DMS114 treated with DMSO at 0.1 percent for 48 hours (cell line): ENCODE data around the gene ZNF74.

Experiments used
- DNase-seq: peaks from one replicate; lab custom pipeline; 2025; ENCODE audit not compliant: unreplicated experiment; lab: John Stamatoyannopoulos, UW

ZNF74 gene

GRCh38 chr22:20418211-20418788 is 24.3 kb downstream of the ZNF74 start:
- peak; percentile 72 for DNase-seq

- DNase-seq: no peak
Measured at GRCh38 chr22:20419664-20419951, 25.7 kb downstream of the ZNF74 start.

- DNase-seq: no peak
Measured at GRCh38 chr22:20420157-20420842, 26.3 kb downstream of the ZNF74 start.

GRCh38 chr22:20421507-20421874 is 27.5 kb downstream of the ZNF74 start:
- DNase-seq: no peak

- no peak for DNase-seq
Measured at GRCh38 chr22:20422271-20423007, 28.5 kb downstream of the ZNF74 start.

- DNase-seq: no peak
Measured at GRCh38 chr22:20423008-20423905, 29.3 kb downstream of the ZNF74 start.

GRCh38 chr22:20423906-20424551 is 30.1 kb downstream of the ZNF74 start:
- no peak for DNase-seq

- DNase-seq: no peak
Measured at GRCh38 chr22:20424568-20424931, 30.6 kb downstream of the ZNF74 start.

GRCh38 chr22:20424932-20425565 is 31.1 kb downstream of the ZNF74 start:
- no peak for DNase-seq

GRCh38 chr22:20425566-20426258 is 31.8 kb downstream of the ZNF74 start:
- DNase-seq: no peak

- DNase-seq: no peak
Measured at GRCh38 chr22:20426259-20426615, 32.3 kb downstream of the ZNF74 start.

- no peak for DNase-seq
Measured at GRCh38 chr22:20427104-20427944, 33.4 kb downstream of the ZNF74 start.

- no peak for DNase-seq
Measured at GRCh38 chr22:20427945-20428417, 34.0 kb downstream of the ZNF74 start.

GRCh38 chr22:20428496-20429253 is 34.7 kb downstream of the ZNF74 start:
- DNase-seq: no peak

- DNase-seq: no peak
Measured at GRCh38 chr22:20429254-20430100, 35.5 kb downstream of the ZNF74 start.

GRCh38 chr22:20430101-20430719 is 36.3 kb downstream of the ZNF74 start:
- no peak for DNase-seq
